Activated T-helper 1 cell treated with anti-CD3 and anti-CD28 coated beads, Interleukin-2, amount 50 U/mL, for 16 hours (primary cell): ENCODE results near the gene PPM1L.

Experiments used
- DNase-seq, 2 donors: peaks; one replicate each; pipeline ENCODE4 v3.0.0-alpha.2; 2020; ENCODE audit warnings: low read depth in 1 of 2, low spot score in 1 of 2

Gene PPM1L

DNA sequence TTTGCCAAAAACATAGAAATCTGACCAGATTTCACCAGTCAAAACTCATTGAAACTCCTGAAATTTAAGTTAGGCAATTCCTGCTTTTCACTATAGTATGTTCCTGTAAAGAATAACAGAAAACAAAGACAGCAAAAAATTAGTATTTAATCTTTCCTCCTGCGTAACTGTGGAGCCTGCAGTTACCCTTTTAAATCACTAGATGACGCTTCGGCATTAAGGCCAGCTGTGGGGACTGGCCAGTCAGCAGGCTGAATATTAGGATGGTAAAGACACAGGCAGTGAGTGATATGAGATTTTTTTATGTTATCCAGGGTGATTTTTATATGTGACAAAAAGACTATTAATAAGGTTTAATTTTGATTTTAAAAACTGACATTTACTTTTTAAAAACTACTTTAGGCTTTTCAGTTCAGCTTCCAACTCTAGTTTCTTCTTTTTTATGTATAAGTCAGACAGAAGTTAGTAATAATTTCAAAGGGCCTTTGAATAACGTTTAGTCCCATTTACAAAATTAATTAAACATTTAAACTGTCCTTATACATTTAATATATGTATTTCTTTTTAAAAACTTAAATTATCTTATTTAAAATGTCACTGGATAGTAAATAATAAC, 165.1 kb downstream of the PPM1L start:
- DNase-seq = no peak

DNA sequence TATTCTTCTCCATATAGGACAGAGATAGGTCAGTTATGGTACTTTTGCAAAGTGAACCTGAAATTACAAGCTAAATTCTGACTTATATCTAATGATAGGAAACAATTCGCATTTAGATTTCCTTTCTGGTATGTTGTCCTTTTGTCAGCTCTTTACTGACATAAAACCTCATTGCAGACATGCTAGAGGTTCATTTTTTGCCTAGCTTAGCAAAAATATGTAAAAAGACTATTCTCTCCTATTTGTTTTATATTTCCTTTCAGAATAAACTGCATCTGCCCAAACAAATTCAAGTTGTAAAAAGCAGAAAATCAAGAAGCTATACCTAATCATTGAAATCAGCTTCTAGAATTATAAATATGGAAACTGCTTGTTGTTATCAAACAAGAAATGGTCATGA, 168.7 kb downstream of the PPM1L start:
- DNase-seq = no peak

DNA sequence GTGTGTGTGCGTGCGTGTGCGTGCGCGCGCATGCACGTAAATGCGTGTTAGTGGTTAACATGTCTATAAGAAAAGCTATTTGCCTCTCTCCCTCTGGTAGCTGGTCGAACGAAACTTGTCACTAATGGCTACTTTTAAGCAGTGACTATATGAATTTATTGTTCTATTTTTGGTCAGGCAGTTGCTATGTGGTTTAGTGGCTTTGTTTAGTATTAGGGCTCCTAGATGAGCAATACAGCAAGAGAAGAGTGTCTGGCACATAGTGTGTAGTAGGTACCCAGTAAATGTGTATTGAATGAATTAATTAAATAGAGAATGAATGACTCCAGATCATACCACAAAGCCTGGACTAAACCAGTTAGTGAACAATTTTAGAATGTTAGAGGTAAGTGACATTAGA, 171.6 kb downstream of the PPM1L start:
- DNase-seq = no peak

DNA sequence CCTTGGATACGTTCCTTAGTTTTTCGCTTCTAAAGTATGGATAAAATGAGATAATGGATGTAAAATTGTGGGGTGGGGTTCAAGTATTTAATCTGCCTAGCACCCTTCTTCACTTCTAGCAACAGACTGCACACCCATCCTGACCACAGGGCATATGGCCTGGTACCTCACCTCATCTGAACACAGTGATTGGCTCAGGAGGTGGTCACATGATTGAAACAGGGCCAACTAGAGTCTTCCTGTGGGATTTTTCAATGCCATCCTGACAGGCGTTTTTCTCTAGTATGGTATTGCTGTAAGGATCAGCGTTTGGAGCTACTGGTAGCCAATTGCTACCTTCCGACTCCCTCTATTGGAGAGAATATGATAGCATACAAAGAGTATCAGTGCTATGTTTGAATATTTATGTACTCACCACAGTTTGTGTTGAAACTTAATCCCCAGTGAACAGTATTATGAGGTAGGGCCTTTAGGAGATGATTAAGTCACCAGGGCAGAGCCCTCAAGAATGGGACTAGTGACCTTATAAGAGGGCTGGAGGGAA, 172.2 kb downstream of the PPM1L start:
- DNase-seq = no peak

- DNase-seq = no peak
These were observed 173.6 kb downstream of the PPM1L start for GRCh38 chr3:160929595-160929994.

GRCh38 chr3:160931474-160931873, 175.4 kb downstream of the PPM1L start:
- no peak for DNase-seq

DNA sequence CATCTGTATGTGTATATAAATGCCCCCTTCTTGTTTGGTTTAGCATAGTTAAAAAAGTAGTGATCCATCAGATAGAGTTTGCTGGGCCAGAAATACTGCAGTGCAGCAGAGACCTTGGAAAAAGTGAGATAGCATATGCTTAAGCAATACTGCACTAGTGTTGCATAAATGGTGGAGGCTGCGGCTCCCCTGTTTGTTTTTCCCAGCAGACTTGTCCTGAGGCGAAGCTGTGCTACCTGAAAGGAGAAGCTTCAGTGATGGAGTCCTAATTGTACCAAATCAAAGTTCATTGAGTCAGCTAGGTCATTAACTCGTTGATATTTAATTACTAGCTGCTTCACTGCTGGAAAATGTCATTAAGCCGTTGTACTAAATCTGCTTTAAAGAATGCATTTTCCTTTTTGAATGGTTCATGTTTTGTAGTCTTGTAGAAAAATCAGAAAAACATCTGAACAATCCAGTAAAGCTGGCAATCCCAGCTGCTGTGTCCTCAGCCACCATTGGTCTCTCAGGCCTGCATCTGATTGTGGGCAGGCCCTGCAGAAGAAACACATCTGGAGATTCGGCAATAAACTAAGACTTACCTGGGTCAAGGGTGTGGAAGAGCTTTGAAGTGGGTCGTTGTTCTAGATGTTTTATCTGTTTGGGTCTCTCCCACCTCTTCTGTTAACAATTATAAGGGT, 179.5 kb downstream of the PPM1L start:
- DNase-seq = no peak

- DNase-seq = peak; percentile 25 to 37
These were observed 186.0 kb downstream of the PPM1L start for GRCh38 chr3:160941885-160942494.

GRCh38 chr3:160943996-160944395, 188.0 kb downstream of the PPM1L start:
- DNase-seq = no peak

GRCh38 chr3:160945336-160945735, 189.3 kb downstream of the PPM1L start:
- DNase-seq = no peak

DNA sequence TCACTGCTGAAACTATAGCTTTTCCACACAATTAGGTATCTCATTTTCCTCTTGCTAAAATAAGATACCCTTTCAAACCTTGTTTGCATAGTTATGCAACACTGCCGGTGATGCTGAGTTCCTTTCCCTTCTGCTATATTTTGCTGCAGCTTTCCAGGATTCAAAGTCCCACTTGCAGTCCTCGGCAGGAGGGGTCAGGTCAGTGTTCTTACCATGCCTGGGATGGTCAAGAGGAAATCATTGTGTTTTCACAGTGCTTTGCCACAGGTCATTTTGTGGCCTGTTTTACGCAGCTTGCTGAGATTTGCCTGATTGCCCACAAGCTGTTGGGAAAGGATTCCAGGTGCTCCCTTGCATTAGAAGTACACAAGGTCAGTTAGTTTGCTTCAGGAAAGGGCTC, 192.2 kb downstream of the PPM1L start:
- DNase-seq = no peak

DNA sequence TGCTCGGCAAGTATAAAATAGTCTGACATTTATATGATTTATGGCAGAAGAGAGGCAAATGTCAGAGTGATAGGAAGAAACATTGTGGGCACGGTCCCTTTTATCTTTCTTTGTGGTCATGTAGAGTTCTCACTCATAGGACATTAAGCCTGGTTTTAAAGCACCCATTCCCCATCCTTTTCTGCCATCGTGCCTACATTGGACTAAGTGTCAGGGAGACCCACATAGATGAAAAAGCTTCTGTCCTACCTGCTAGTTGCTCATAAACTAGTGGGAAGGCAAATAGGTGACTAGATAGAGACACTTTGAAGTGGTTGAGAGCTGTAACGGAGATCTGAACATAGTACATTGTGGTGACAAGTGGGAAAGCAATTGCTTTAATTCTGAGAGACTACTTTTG, 193.4 kb downstream of the PPM1L start:
- no peak for DNase-seq

DNA sequence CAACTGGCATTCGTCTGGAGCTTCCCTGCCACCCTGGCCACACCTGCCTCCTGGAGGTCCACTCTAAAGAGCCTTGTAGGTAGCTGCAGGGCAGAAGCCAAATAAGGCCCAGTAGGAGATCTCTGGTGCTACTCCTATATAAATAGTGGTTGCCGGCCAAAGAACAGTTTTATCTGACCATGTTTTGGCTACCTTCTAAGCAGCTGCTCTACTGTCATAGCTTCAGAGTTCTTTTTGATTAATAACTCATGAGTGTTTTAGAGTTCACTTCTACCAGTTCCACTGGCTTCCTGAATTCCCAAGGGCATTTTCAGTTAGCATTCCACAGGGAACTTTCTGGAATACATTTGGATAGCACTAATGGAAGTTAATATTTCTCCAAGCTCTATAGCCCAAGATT, 194.5 kb downstream of the PPM1L start:
- no peak for DNase-seq

DNA sequence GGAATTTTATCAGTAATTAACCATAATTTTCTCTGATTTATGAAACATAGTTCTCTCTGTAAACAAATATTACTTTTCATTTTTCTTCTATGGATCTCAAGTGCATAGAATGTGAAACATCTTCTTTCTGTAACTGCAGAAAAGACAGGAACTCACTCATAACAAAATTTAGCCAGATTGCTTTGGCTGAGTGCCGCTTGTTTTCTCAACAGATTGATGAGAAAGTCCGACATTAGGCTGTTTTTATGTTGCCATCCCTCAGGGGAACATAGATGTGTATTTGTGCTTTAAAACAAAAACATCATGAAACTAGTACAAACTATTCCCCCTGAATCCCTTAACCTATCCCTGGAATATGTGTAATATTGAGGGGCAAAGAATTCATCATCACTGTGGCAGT, 194.9 kb downstream of the PPM1L start:
- DNase-seq = no peak

GRCh38 chr3:160951642-160952487, 195.8 kb downstream of the PPM1L start:
- no peak for DNase-seq

GRCh38 chr3:160953686-160954085, 197.7 kb downstream of the PPM1L start:
- no peak for DNase-seq

GRCh38 chr3:160956785-160957184, 200.8 kb downstream of the PPM1L start:
- no peak for DNase-seq

DNA sequence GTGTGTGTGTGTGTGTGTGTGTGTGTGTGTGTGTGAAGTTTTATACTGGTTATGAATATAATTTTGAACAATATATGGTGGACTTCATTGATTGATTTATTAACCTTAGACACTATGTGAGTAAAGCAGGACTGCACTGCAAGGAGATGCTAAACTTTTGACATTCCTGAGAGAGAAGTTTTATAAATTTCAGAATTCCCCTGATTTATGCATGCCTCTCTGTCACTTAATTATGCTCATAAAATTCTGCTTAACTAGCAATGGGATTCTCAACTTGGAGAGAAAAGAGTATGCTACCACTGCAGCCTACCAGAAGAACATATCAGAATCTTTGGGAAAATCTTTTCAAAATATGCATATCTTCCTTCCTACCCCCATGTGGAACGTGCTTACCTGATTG, 204.5 kb downstream of the PPM1L start:
- no peak for DNase-seq

- DNase-seq = no peak
These were observed 207.9 kb downstream of the PPM1L start for GRCh38 chr3:160963949-160964348.

- DNase-seq = no peak
These were observed 212.7 kb downstream of the PPM1L start for GRCh38 chr3:160968761-160969160.

- DNase-seq = no peak
These were observed 217.2 kb downstream of the PPM1L start for GRCh38 chr3:160973067-160973809.
